Keratinocyte (primary cell): ENCODE results near the gene REX1BD.

Experiments used
- EZH2 ChIP-seq: IDR thresholded peaks from one replicate; pipeline ENCODE4 v1.6.1; 2012; ENCODE audit warnings: inconsistent platforms, mild to moderate bottlenecking, low read length, moderate library complexity
- TF ChIP-seq, protein P1 (sequence below), 3 experiments: IDR thresholded peaks in 1 of 3; conservative IDR thresholded peaks in 1 of 3; optimal IDR thresholded peaks in 1 of 3; 2 replicates in 2 of 3; 3 replicates in 1 of 3; pipeline versions ENCODE3 to v1.5.1; 2011; ENCODE audit warnings: low read length in 3 of 3, mild to moderate bottlenecking in 3 of 3, moderate library complexity in 2 of 3, control low read depth in 1 of 3, inconsistent platforms in 1 of 3; ENCODE audit not compliant: insufficient read depth in 2 of 3; ENCODE audit errors: extremely low read depth in 1 of 3

DNA sequence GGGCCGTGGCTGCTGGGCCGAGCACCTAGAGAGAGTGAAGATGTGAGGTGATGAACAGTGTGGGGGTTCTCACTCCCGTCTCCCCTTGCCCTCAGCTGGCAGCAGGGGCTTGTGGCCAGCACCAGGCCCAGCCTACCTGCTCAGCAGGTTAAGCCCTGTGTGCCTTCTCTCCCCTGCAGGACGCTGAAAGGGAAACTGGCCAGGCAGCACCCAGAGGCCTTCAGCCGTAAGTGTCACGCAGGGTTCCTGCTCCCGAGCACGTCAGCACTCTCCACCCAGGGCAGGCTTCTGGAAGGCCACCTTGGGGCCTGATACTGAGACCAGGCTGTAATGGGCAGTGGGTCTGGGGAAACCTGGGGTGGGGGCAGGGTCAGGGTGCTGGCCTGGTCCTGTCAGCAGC lies 21.6 kb upstream of the REX1BD start:
- TF ChIP-seq EZH2 = no peak
- TF ChIP-seq, protein P1, sequence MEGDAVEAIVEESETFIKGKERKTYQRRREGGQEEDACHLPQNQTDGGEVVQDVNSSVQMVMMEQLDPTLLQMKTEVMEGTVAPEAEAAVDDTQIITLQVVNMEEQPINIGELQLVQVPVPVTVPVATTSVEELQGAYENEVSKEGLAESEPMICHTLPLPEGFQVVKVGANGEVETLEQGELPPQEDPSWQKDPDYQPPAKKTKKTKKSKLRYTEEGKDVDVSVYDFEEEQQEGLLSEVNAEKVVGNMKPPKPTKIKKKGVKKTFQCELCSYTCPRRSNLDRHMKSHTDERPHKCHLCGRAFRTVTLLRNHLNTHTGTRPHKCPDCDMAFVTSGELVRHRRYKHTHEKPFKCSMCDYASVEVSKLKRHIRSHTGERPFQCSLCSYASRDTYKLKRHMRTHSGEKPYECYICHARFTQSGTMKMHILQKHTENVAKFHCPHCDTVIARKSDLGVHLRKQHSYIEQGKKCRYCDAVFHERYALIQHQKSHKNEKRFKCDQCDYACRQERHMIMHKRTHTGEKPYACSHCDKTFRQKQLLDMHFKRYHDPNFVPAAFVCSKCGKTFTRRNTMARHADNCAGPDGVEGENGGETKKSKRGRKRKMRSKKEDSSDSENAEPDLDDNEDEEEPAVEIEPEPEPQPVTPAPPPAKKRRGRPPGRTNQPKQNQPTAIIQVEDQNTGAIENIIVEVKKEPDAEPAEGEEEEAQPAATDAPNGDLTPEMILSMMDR (optimal IDR thresholded peaks at IDR 0.05 in 1 of 3, IDR thresholded peaks at IDR 0.05 in 1 of 3, conservative IDR thresholded peaks at IDR 0.05 in 1 of 3; ENCODE audit: extremely low read depth in 1 of 3, insufficient read depth in 2 of 3, low read length in 3 of 3) = no peak
